Fibroblast of lung (primary cell): ENCODE measurements around the gene POLR2J3.
"Not testable (repeated sequence)": the region's sequence is repeated elsewhere in the genome, so short reads cannot be mapped to it uniquely, and the experiment has no call there.

Source experiments
- EZH2 ChIP-seq: IDR thresholded peaks from 2 replicates; pipeline ENCODE4 v1.5.1; 2012; ENCODE audit warnings: low read length, control low read depth, mild to moderate bottlenecking; ENCODE audit errors: missing control alignments
- TF ChIP-seq, protein P1 (sequence below), 2 donors: IDR thresholded peaks in 1 of 2; conservative IDR thresholded peaks in 1 of 2; 1 replicate in 1 of 2; 2 replicates in 1 of 2; pipeline ENCODE4 v1.5.1; 2011 to 2012; ENCODE audit warnings: low read length in 2 of 2, control low read depth in 1 of 2, inconsistent platforms in 1 of 2, low read depth in 1 of 2, mild to moderate bottlenecking in 1 of 2

DNA sequence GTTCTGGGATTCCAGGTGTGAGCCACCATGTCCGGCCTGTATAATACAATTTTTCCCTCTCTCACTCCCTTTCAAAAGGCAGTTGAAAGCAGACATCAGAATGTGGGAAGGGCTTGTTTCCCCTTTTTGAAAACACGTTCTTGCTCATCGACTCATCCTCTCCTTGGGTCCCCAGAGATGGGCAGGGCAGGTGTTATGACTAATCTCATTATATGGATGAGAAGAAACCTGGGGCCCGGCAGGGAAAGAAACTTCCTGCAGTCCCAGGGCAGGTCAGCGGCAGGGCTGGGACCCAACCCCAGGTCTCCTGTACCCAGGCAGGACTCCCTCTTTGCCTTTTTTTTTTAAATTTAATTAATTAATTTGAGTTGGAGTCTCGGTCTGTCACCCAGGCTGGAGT is 26.0 kb downstream of the POLR2J3 start:
- TF ChIP-seq, protein P1, sequence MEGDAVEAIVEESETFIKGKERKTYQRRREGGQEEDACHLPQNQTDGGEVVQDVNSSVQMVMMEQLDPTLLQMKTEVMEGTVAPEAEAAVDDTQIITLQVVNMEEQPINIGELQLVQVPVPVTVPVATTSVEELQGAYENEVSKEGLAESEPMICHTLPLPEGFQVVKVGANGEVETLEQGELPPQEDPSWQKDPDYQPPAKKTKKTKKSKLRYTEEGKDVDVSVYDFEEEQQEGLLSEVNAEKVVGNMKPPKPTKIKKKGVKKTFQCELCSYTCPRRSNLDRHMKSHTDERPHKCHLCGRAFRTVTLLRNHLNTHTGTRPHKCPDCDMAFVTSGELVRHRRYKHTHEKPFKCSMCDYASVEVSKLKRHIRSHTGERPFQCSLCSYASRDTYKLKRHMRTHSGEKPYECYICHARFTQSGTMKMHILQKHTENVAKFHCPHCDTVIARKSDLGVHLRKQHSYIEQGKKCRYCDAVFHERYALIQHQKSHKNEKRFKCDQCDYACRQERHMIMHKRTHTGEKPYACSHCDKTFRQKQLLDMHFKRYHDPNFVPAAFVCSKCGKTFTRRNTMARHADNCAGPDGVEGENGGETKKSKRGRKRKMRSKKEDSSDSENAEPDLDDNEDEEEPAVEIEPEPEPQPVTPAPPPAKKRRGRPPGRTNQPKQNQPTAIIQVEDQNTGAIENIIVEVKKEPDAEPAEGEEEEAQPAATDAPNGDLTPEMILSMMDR (conservative IDR thresholded peaks at IDR 0.05 in 1 of 2, IDR thresholded peaks at IDR 0.05 in 1 of 2; ENCODE audit: low read depth in 1 of 2, low read length in 2 of 2) = not testable (repeated sequence)
- not testable (repeated sequence) for TF ChIP-seq EZH2
